HG02642 (cell line): ENCODE data around the gene ASCL5.

ENCODE experiments used
- ATAC-seq: cut with Tn5 transposase; IDR thresholded peaks from one replicate; pipeline ENCODE4 v1.9.1; 2021; ENCODE audit warnings: mild to moderate bottlenecking; ENCODE audit not compliant: unreplicated experiment, poor library complexity

The ASCL5 gene

DNA sequence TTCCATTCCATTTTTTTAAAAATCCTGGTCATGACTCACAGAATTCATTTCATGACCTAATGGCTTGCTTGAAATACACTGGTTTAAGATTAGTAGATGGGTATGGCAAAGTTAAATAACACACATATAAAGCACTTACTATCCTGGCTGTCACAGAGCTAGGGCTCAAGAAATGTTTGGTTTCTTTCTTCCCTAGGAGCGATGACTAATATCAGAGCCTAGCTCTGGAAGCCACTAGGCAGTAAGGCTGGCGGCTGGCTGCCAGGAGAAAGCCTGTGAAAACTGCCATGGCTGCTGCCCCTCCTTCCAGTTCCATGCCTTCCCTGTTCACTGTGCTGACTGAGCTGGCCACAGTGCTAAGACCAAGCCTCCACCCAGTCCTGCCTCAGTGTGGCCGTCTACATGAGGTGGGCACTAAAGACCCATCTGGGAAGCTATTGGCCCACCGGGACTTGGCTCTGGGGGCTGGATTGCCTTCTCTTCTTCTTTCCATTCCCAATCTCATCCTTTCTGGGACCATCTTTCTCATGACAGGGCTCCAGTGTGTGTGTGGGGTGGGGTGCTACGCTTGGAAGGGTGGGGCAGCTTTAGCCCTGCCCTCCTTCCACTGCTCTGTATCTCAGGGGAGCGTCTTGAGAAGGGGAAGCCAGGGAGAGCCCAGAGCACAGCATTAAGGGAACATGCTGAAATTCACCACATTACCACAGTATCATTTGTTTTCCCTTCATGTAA lies 10.8 kb upstream of the ASCL5 start:
- ATAC-seq = no peak

GRCh38 chr1:201137024-201137392 lies 10.0 kb upstream of the ASCL5 start:
- ATAC-seq = no peak

- no peak for ATAC-seq
Observed at GRCh38 chr1:201136355-201137023, 9.5 kb upstream of the ASCL5 start.

DNA sequence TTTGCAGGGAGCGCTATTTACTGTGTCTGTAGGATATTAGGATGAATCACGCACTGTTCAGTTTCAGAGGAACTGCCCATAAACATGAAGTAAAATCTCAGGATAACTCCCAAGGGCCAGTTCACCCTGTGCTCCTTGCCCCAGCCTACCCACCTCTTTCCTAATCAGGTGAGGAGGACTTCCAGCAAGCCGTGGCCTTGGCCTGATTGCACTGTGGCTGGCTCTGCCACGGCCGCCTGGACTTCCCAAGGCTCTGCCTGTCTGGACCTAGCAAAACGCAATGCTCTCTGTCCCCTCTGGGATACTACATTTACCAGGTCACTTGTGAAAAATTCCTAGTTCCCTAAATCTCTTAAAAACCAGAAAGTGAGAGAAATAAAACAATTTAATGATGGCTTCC lies 7.4 kb upstream of the ASCL5 start:
- ATAC-seq = no peak

DNA sequence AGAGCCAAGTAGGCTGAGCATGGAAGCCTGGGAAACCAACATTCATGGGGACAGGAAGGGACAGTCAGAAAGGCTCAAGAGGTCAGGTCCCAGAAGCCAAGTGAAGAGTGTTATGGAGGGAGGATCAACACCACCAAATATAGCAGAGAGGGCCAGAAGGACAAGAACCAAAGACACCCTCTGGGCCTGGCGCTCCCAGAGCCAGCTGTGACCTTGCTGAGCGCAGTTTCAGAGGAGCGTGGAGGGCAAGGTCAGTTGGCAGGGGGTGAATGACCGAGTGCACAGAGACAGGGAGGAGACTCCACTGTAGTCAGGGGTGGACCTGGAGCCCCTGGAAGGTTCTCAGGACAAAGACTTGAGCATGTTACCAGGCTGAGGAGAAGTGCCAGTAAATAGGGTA lies 4.4 kb upstream of the ASCL5 start:
- no peak for ATAC-seq

DNA sequence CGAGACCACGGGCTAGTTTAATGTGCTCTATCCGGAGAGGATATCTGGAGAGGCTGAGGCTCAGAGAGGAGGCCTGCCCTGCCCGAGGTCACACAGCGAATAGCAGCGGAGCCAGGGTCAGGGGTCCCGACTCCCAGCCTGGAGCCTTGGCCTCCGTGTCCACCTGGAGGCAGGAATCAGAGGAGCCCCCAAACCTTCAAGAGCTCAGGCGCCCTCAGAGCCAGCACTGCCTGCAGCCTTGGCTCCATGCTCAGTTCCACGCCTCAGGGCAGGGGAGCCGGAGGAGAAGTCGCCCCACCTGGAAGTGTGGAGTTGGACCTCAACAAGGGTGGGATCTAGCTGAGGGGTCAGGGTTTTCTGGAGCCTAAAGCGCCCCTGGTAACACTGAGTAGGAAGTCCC lies 2.0 kb upstream of the ASCL5 start:
- ATAC-seq = no peak

GRCh38 chr1:201128476-201128875 lies 1.5 kb upstream of the ASCL5 start:
- no peak for ATAC-seq

DNA sequence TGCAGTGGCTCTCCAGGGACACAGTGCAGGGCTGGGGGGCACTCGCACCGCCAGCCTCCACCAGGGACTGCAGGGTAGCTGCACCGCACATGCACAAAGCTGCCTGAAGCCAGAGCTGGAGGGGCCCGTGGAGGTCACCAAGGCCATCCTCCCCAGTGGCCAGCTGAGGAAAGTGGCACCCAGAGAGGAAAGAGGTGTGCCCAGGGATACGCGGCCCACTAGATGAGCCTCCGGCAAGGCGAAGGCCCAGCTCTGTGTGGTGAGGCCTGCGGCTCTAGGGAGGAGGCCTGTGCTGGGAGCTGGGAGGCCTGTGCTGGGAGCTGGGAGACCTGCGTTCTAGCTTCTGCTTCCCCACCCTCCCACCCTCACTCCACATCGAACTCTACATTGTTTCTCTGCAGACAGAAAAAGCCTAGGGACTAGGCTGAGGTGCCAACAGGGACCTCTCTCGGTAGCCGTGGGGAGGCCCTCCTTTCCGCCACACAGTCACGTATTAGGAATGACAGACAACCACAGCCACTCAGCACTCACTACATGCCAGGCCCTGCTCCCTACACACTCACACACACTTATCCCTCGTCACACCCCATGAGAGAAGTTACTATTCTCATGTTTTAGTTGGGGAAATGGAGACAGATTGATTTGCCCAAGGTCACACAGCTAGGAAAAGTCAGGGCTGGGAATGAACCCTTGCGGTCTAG lies 921 bp upstream of the ASCL5 start:
- ATAC-seq = no peak

DNA sequence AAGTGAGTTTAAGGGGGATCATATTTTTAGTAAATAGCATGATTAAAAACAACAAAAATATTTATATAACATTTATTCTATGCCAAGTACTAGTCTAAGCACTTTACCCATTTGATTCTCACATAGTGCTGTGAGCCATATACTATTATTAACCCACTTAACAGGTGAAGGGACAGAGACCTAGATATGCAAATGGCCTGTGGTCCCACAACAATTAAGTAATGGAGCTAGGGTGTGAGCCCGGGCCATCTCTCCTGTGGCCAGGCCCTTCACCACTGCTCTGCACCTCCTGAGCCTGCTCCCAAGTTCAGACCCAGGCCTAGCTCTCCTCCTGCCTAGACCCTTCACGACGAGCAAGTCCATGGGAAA lies 537 bp downstream of the ASCL5 start:
- ATAC-seq = no peak

GRCh38 chr1:201125800-201126199 lies 1.2 kb downstream of the ASCL5 start:
- ATAC-seq = no peak

GRCh38 chr1:201125019-201125418 lies 2.0 kb downstream of the ASCL5 start:
- ATAC-seq = no peak

DNA sequence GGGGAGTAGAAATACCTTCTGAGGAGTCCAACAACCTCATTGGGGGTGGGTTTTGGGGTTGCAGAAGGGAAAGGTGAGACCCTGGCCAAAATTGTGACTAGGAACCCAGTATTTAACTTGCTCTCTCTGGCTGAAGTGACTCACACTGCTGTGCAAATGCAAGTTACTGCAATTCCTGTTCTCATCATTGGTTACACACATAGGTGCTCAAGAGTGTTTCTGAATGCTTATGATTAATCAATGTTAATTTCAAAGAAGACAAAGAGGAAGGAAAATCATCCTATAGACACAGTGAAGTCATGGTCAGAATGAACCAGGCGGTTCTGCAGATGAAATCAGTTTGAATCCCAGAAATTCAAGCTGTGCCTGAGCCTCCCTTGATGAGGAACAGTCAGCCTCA lies 3.1 kb downstream of the ASCL5 start:
- no peak for ATAC-seq

GRCh38 chr1:201122321-201122957 lies 4.5 kb downstream of the ASCL5 start:
- ATAC-seq = no peak

- ATAC-seq = no peak
Observed at GRCh38 chr1:201119206-201120197, 7.5 kb downstream of the ASCL5 start.

- ATAC-seq = no peak
Observed at GRCh38 chr1:201116091-201116490, 10.9 kb downstream of the ASCL5 start.

DNA sequence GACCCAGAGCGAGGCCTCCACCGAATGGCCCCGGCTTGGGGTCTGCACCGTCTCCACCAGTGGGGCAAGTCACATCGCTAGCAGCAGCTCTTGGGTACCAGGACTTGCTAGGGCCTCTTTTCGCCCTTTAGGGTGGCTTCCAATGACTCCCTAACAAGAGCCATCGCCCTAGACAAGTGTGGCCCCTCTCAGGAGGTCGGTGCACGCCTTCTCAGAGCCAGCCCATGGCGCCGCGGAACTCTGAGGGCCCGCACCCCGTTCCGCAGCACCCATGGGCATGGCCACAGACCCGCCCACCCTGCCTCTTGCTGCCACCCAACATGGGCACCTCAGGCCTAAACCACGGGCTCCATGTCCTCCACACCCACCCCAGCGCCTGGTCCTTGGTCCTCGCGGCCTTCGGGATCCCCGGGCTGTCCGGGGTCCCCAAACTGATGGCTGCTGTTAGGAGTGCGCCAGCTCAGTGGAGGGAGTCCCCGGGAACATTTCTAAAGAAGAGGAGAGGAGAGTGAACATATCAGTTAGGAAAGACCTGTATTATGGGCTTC lies 11.5 kb downstream of the ASCL5 start:
- ATAC-seq = no peak

DNA sequence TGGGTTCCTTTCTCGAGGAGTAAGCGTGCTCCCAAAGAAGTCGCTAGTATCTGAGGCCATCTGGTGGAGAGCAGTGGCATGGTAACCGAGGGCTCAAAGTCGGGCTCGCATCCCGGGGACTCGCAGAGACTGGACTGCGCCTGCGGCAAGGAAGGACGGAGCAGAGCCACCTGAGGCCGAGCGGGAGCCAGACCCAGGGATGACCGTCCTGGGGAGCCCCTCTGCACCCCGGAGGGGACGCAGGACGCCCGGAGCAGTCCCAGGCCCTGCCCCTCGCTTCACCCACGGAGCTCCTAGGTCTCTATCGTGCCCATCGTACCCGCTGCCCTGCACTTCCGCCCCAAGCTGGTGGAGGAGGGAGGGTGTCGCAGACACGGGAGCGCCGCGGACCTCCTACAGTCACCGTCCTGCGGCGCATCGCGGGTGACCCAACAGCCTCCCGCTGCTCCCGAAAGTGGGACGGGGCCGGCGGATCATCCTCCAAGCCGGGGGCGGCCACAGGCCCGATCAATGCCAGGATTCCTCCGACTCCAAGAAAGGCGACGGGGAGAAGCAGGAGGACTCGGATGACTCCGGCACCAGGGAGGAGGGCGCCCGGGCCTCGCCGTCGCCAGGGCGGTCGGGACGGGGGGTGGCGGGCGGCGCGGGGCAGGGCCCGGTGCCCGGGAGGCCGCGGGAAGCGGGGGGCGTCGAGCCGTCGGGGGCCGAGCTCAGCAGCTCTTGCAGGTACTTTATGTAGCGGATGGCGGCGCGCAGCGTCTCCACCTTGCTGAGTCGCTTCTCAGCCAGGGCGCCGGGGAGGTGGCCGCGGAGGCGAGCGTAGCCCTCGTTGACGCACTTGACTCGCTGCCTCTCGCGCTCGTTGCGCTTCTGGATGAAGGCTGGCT lies 12.5 kb downstream of the ASCL5 start:
- ATAC-seq = peak; percentile 78

DNA sequence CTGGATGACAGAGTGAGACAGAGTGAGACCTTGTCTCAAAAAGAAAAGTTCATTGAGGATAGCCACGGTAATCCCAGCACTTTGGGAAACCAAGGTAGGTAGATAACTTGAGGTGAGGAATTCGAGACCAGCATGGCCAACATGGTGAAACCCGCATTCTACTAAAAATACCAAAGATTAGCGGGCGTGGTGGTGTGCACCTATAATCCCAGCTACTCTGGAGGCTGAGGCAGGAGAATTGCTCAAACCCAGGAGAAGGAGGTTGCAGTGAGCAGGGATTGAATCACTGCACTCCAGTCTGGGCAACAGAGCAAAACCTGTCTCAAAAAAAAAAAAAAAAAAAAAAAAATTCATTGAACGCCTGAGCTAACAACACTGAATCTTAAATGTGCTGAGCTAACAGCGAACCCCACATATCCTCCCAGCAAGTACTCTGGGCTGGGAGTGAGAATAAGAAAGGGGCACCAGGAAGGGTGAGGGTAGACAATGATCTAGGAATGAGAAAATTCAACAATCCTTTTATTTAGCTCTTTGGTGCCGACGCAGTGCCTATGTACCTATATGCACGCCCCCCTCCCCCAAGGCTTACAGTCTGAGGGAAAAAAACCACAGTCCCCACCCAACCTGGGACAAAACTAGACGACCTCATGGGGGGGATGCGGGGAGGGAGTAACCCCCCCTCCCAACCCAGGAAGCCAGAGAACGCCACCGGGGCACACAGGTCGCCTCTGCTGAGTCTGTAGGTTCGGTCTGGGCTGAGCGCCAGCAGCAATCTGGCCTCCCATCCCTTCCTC lies 13.3 kb downstream of the ASCL5 start:
- ATAC-seq = no peak
